ENCODE data around the gene ARSB.

DNA sequence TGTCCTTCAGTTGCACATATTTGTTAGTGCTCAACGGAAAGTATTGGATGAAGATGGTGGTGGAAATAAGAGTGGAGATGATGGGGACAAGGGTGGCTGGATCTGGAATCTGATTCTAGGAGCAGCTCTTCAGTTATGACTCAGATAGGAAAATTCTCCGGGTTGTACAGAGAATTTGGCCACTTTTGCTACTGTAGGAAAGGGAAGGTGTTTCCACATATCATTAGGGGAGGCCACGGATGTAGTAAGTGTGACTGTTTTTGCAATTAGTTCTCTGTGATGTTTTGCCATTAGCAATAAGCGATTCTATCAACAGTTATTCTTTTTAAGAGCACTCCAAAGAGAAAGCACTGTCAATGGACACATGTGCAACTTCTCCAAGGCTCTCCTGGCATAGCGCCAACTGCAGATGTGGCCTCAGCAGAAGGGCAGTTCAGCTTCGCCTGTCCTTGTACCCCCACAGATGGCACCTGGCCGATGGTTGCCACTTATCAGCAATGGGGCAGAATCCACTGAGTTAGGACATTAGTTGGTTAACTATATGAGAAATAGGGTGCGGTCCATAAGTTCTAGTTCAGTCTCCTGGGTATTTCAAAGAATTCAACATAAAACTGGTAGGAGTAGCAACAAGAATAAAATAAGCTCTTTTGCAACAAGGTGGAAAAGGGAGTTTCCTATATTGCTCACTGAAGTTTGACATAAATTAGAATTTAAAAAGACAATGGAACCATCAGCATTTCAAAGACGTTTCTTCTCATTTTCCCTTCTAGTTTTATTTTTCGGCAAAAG is 96.3 kb downstream of the ARSB start:
- TF ChIP-seq, protein P1, sequence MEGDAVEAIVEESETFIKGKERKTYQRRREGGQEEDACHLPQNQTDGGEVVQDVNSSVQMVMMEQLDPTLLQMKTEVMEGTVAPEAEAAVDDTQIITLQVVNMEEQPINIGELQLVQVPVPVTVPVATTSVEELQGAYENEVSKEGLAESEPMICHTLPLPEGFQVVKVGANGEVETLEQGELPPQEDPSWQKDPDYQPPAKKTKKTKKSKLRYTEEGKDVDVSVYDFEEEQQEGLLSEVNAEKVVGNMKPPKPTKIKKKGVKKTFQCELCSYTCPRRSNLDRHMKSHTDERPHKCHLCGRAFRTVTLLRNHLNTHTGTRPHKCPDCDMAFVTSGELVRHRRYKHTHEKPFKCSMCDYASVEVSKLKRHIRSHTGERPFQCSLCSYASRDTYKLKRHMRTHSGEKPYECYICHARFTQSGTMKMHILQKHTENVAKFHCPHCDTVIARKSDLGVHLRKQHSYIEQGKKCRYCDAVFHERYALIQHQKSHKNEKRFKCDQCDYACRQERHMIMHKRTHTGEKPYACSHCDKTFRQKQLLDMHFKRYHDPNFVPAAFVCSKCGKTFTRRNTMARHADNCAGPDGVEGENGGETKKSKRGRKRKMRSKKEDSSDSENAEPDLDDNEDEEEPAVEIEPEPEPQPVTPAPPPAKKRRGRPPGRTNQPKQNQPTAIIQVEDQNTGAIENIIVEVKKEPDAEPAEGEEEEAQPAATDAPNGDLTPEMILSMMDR (conservative IDR thresholded peaks at IDR 0.05), result no peak
- no peak for TF ChIP-seq EZH2 (IDR thresholded peaks at IDR 0.05; ENCODE audit: low read depth)

Measured in PC-9 (cell line).